GM12865 (cell line): ENCODE results near the gene MYH10.

ENCODE experiments used
- DNase-seq: peaks from one replicate; pipeline ENCODE4 v3.0.0; 2010; ENCODE audit warnings: low read depth
- H3K4me3 ChIP-seq: 2 replicates; pipeline ENCODE4 v1.5.1; 2011; ENCODE audit warnings: mild to moderate bottlenecking, low read depth, low read length, control low read depth
- TF ChIP-seq, protein P1 (sequence below): IDR thresholded peaks from 2 replicates; pipeline ENCODE4 v1.5.1; 2011; ENCODE audit warnings: low read length, control low read depth, low read depth, inconsistent platforms; ENCODE audit not compliant: insufficient read depth; ENCODE audit errors: missing control alignments

Gene MYH10

DNA sequence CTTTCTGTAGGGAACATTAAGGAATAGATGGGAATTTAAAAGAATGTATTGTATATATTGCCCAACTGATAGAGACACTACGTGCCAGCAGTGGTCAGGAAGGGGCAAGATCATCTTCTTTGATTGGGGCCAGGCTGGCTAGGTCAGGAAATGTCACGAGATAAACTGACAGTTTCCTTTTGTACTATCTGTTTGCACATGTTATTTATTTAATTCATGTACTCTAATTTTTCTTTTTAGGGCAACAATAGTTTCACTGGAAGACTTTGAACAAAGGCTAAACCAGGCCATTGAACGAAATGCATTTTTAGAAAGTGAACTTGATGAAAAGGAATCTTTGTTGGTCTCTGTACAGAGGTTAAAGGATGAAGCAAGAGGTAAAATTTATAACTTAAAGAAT, 182.2 kb downstream of the MYH10 start:
- no peak overlapping the region for H3K4me3 ChIP-seq
- TF ChIP-seq, protein P1, sequence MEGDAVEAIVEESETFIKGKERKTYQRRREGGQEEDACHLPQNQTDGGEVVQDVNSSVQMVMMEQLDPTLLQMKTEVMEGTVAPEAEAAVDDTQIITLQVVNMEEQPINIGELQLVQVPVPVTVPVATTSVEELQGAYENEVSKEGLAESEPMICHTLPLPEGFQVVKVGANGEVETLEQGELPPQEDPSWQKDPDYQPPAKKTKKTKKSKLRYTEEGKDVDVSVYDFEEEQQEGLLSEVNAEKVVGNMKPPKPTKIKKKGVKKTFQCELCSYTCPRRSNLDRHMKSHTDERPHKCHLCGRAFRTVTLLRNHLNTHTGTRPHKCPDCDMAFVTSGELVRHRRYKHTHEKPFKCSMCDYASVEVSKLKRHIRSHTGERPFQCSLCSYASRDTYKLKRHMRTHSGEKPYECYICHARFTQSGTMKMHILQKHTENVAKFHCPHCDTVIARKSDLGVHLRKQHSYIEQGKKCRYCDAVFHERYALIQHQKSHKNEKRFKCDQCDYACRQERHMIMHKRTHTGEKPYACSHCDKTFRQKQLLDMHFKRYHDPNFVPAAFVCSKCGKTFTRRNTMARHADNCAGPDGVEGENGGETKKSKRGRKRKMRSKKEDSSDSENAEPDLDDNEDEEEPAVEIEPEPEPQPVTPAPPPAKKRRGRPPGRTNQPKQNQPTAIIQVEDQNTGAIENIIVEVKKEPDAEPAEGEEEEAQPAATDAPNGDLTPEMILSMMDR, result no peak
- DNase-seq, result no peak

DNA sequence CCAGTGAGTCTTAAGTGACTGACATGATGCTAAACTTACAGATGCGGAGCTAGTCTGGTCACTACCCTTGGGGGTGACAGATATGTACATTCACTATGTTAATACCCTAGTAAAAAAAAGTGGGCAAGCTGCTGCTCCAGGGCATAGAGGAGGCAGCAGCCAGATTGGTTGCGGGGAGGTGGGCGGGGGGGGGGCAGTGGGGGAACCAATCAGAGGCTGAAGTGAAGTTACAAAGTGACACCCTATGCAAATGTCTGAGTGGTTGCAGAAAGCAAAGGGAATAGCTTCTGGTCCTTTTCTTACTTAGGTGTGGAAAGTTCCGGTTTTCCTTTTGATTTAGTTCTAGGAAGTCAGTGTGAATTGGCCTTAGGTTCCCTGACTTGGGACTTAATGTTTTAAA, 182.7 kb downstream of the MYH10 start:
- DNase-seq, result no peak
- H3K4me3 ChIP-seq, result no peak overlapping the region
- TF ChIP-seq, protein P1, result no peak

DNA sequence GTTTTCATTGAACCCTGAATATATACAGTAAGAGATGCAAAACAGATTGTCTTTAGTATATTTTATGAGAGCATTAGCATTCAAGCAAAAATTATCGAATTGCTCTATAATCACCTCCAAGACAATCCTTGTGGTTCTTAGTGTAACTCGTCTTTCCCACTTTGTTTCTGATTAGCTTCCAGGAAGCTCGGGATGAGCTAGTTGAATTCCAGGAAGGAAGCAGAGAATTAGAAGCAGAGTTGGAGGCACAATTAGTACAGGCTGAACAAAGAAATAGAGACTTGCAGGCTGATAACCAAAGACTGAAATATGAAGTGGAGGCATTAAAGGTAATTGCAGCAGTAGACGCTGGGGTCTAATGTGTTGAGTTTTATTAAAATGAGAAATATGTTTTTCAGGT, 185.0 kb downstream of the MYH10 start:
- DNase-seq, result no peak
- H3K4me3 ChIP-seq, result no peak overlapping the region
- TF ChIP-seq, protein P1, result no peak

DNA sequence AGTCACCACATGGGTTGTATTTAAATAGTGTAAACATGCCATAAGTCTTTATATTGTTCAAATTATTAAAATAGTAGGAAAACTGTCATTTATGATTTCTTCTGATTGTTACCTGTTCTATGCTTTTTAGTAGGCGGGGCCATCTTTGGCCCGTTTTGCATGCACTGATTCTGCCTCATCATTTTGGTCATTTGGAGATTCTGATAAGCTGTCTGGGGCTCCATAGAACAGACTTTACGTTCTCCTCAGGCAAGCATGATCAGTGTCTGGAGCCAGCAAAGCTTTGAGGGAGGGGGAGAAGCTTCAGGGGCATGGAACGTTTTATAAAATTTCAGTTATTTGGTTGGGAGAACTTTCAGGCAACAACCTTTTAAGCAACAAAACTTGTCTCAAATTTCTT, 186.0 kb downstream of the MYH10 start:
- no peak for DNase-seq
- TF ChIP-seq, protein P1, result no peak
- H3K4me3 ChIP-seq, result no peak overlapping the region

DNA sequence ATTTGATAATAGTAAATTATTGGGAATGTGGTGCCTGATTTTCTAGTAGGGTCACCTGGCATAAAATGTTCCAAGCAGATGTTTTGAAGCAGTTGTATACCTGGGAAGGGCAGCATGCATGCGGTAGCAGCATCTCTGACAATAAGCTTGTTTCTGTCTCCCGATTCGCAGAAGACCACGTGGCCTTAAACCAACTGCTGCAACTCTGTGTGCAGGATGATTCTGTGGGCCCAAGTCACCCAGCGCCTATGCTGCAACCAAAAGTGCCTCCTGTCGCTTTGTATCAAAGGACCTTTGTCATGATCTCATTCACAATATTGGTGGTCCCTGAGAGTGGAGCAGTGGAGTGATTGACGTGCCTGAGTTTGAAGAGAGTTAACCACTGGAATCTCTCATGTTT, 186.8 kb downstream of the MYH10 start:
- H3K4me3 ChIP-seq, result no peak overlapping the region
- TF ChIP-seq, protein P1, result no peak
- DNase-seq, result no peak

DNA sequence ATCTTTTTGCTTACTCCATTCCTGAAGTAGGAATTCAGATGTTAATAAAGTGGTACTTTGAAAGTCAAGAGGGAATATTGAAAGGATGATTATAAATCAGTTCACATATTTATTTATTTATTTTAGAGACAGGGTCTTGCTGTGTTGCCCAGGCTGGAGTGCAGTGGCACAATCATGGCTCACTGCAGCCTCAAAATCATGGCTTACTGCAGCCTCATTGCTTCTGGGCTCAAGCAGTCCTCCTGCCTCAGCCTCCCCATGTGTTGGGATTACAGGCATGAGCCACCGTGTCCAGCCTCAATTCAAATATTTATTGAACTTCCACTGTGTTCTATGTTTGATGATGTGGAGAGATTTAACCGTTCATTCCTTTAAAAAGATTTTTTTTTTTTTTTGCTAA, 188.2 kb downstream of the MYH10 start:
- TF ChIP-seq, protein P1, result no peak
- H3K4me3 ChIP-seq, result no peak overlapping the region
- no peak for DNase-seq

DNA sequence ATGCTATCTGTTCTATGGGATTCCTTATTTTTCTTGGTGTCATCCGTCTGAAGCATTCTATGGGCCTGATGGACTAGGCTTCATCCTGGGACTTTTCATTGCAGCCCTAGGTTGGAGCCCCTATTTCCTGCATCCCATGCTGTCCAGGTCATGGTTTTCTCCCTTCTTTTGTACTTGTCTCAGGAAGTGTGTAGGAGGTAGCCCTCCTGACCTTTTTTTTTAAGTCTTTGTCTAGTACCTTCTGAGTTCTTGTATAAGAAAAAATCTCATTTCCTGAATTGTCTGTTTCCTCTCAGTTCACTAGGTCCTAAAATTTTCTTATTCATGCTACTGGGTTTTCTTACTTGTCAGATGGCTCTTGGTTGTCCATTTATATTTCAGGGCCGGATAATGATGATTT, 188.8 kb downstream of the MYH10 start:
- H3K4me3 ChIP-seq, result no peak overlapping the region
- TF ChIP-seq, protein P1, result no peak
- DNase-seq, result no peak
